Parathyroid adenoma (tissue), 2 donors: ENCODE results near the gene CIB1.
"Not testable (repeated sequence)": the region's sequence is repeated elsewhere in the genome, so short reads cannot be mapped to it uniquely, and the experiment has no call there.

Source experiments
- H2AFZ ChIP-seq: fragments of 300-600 bp; sonication (generic); one replicate; pipeline ENCODE4 v1.7.0; 2017; ENCODE audit warnings: antibody characterized with exemption, mild to moderate bottlenecking
- H3K27ac ChIP-seq: fragments of 300-600 bp; sonication (generic); one replicate; pipeline ENCODE4 v1.7.0; 2017
- H3K27me3 ChIP-seq: fragments of 300-600 bp; sonication (generic); one replicate; pipeline ENCODE4 v1.7.0; 2017; ENCODE audit warnings: low read length; ENCODE audit not compliant: control insufficient read depth, insufficient read depth
- H3K36me3 ChIP-seq: fragments of 300-600 bp; sonication (generic); one replicate; pipeline ENCODE4 v1.7.0; 2017; ENCODE audit warnings: low read length; ENCODE audit not compliant: control insufficient read depth, insufficient read depth
- H3K4me1 ChIP-seq: fragments of 300-600 bp; sonication (generic); one replicate; pipeline ENCODE4 v1.7.0; 2017; ENCODE audit warnings: control low read depth
- H3K4me2 ChIP-seq: fragments of 300-600 bp; sonication (generic); one replicate; pipeline ENCODE4 v1.7.0; 2017; ENCODE audit warnings: low read length
- H3K4me3 ChIP-seq: fragments of 300-600 bp; sonication (generic); one replicate; pipeline ENCODE4 v1.7.0; 2017; ENCODE audit warnings: low read depth, low read length
- H3K79me2 ChIP-seq: fragments of 300-600 bp; sonication (generic); one replicate; pipeline ENCODE4 v1.7.0; 2017; ENCODE audit warnings: control low read depth
- H3K9ac ChIP-seq: fragments of 300-600 bp; sonication (generic); one replicate; pipeline ENCODE4 v1.7.0; 2017; ENCODE audit warnings: mild to moderate bottlenecking
- H3K9me3 ChIP-seq: fragments of 300-600 bp; sonication (generic); one replicate; pipeline ENCODE4 v1.7.0; 2017; ENCODE audit warnings: low read length; ENCODE audit not compliant: control insufficient read depth
- CTCF ChIP-seq: fragments of 300-600 bp; sonication (generic); IDR thresholded peaks from one replicate; pipeline ENCODE4 v1.7.0; 2017; ENCODE audit warnings: antibody characterized with exemption, mild to moderate bottlenecking
- donor health status: primary hyperparathyroidism.

The CIB1 gene

GRCh38 chr15:90262426-90262825 is 28.7 kb upstream of the CIB1 start:
- Histone ChIP-seq H3K9ac (no peak overlapping the region), H3K27ac (no peak overlapping the region), H3K4me2 (no peak overlapping the region), H2AFZ (no peak overlapping the region), H3K4me3 (no peak overlapping the region), H3K27me3 (no peaks in the 10 kb centered on the region), H3K9me3 (no peaks in the 10 kb centered on the region), H3K36me3 (no peaks in the 10 kb centered on the region), H3K4me1 (peaks cover 7% of the 10 kb centered on the region), H3K79me2 (peaks cover 17% of the 10 kb centered on the region)
- TF ChIP-seq CTCF, result no peak

- H3K9ac ChIP-seq, result no peak overlapping the region
- no peak overlapping the region for H2AFZ ChIP-seq
- peaks cover 7% of the 10 kb centered on the region for H3K4me1 ChIP-seq
- H3K9me3 ChIP-seq, result no peaks in the 10 kb centered on the region
- no peaks in the 10 kb centered on the region for H3K27me3 ChIP-seq
- H3K4me3 ChIP-seq, result no peak overlapping the region
- H3K27ac ChIP-seq, result no peak overlapping the region
- TF ChIP-seq CTCF, result no peak
- peaks cover 11% of the 10 kb centered on the region for H3K79me2 ChIP-seq
- no peak overlapping the region for H3K4me2 ChIP-seq
- H3K36me3 ChIP-seq, result no peaks in the 10 kb centered on the region
These were observed 28.1 kb upstream of the CIB1 start for GRCh38 chr15:90261811-90262210.

- H3K9ac ChIP-seq, H3K9me3 ChIP-seq, H3K27ac ChIP-seq, H3K36me3 ChIP-seq, H3K4me3 ChIP-seq, H2AFZ ChIP-seq, H3K27me3 ChIP-seq, H3K4me1 ChIP-seq, H3K79me2 ChIP-seq, H3K4me2 ChIP-seq: not testable (repeated sequence)
These were observed 27.0 kb upstream of the CIB1 start for GRCh38 chr15:90260731-90261130.

- Histone ChIP-seq H3K4me3 (no peak overlapping the region), H3K4me1 (peaks cover under 1% of the 10 kb centered on the region), H3K9me3 (no peaks in the 10 kb centered on the region), H2AFZ (no peak overlapping the region), H3K4me2 (no peak overlapping the region), H3K27ac (no peak overlapping the region), H3K36me3 (no peaks in the 10 kb centered on the region), H3K79me2 (peaks cover 2% of the 10 kb centered on the region), H3K27me3 (no peaks in the 10 kb centered on the region), H3K9ac (no peak overlapping the region)
- no peak for TF ChIP-seq CTCF
These were observed 25.8 kb upstream of the CIB1 start for GRCh38 chr15:90259524-90259923.

- Histone ChIP-seq H3K4me1 (no peaks in the 10 kb centered on the region), H3K36me3 (no peaks in the 10 kb centered on the region), H3K4me3 (no peak overlapping the region), H3K4me2 (no peak overlapping the region), H3K79me2 (no peaks in the 10 kb centered on the region), H3K9me3 (no peaks in the 10 kb centered on the region), H2AFZ (no peak overlapping the region), H3K9ac (no peak overlapping the region), H3K27me3 (no peaks in the 10 kb centered on the region), H3K27ac (no peak overlapping the region)
- no peak for TF ChIP-seq CTCF
These were observed 24.0 kb upstream of the CIB1 start for GRCh38 chr15:90257776-90258175.
